HEK293 (cell line): Measurements from ENCODE around the gene ONECUT1.

Experiments
- FEZF1 ChIP-seq: fragments of 450-650 bp; formaldehyde crosslinking; IDR thresholded peaks from 2 replicates; pipeline ENCODE4 v1.5.1; 2016; ENCODE audit warnings: missing biosample characterization, missing genetic modification characterization
- INSM2 ChIP-seq: fragments of 450-650 bp; formaldehyde crosslinking; IDR thresholded peaks from 2 replicates; pipeline ENCODE4 v1.5.1; 2016; ENCODE audit warnings: missing biosample characterization, missing genetic modification characterization
- WT1 ChIP-seq: fragments of 450-650 bp; formaldehyde crosslinking; IDR thresholded peaks from 2 replicates; pipeline ENCODE4 v1.5.1; 2016; ENCODE audit warnings: missing biosample characterization, missing genetic modification characterization
- YY1 ChIP-seq: fragments of 450-650 bp; formaldehyde crosslinking; IDR thresholded peaks from 2 replicates; pipeline ENCODE4 v1.5.1; 2018; ENCODE audit warnings: missing biosample characterization, missing genetic modification characterization
- ZBTB44 ChIP-seq: fragments of 450-650 bp; IDR thresholded peaks from 2 replicates; pipeline ENCODE4 v1.5.1; 2018; ENCODE audit warnings: missing biosample characterization, mild to moderate bottlenecking, missing genetic modification characterization
- ZFP37 ChIP-seq: fragments of 450-650 bp; formaldehyde crosslinking; IDR thresholded peaks from 2 replicates; pipeline ENCODE4 v1.5.1; 2016; ENCODE audit warnings: missing biosample characterization, missing genetic modification characterization
- ZNF155 ChIP-seq: fragments of 450-650 bp; formaldehyde crosslinking; IDR thresholded peaks from 2 replicates; pipeline ENCODE4 v1.5.1; 2016; ENCODE audit warnings: missing biosample characterization, missing genetic modification characterization
- ZNF24 ChIP-seq: fragments of 450-650 bp; formaldehyde crosslinking; IDR thresholded peaks from 2 replicates; pipeline ENCODE4 v1.5.1; 2016; ENCODE audit warnings: missing biosample characterization, missing genetic modification characterization
- ZNF350 ChIP-seq: fragments of 450-650 bp; formaldehyde crosslinking; IDR thresholded peaks from 2 replicates; pipeline ENCODE4 v1.5.0; 2017; ENCODE audit warnings: missing biosample characterization, mild to moderate bottlenecking, missing genetic modification characterization
- ZNF354C ChIP-seq: fragments of 450-650 bp; formaldehyde crosslinking; IDR thresholded peaks from 2 replicates; pipeline ENCODE4 v1.5.1; 2016; ENCODE audit warnings: missing biosample characterization, missing genetic modification characterization, low read depth, borderline replicate concordance
- ZNF561 ChIP-seq: fragments of 450-650 bp; IDR thresholded peaks from 2 replicates; pipeline ENCODE4 v1.5.1; 2018; ENCODE audit warnings: missing biosample characterization, missing genetic modification characterization, borderline replicate concordance
- ZNF777 ChIP-seq: fragments of 450-650 bp; formaldehyde crosslinking; IDR thresholded peaks from 2 replicates; pipeline ENCODE4 v1.5.1; 2017; ENCODE audit warnings: missing biosample characterization, missing genetic modification characterization, borderline replicate concordance
- TF ChIP-seq, protein P1 (sequence below): fragments of 450-650 bp; formaldehyde crosslinking; IDR thresholded peaks from 2 replicates; pipeline ENCODE4 v1.5.1; 2016; ENCODE audit warnings: missing biosample characterization, missing genetic modification characterization

DNA sequence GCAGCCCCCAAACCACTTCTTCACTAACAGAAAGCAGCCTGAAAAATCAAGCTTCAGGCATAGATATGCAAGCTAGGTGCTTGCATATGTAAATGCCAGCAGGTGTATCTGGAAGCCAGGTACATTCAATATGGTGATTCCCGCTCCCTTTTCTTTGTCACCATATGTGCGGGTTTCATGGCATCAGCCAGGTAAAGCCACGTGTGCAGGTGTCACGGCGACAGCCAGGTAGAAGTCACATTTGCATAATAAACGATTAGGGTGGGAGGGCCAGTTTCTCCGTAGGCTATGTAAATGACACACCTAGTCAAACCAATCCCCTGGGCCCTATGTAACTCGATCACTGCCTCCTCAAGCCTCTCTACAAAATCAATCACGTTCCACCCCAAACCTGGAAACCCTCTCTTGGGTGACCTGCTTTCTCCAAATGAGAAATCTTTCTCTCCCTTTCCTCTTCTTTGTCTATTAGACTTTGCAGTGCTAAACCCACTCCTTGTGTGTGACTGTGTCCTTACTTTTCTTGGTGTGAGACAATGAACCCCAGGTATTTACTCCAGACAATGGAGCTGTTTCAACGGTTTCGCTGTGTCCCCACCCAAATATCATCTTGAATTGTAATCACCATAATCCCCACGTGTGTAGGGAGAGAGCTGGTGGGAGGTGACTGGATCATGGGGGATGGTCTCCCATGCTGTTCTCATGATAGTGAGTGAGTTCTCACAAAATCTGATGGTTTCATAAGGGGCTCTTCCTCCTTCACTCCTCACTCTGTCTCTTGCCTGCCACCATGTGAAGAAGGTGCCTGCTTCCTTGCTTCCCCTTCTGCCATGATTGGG is 44.6 kb downstream of the ONECUT1 start:
- TF ChIP-seq, protein P1, sequence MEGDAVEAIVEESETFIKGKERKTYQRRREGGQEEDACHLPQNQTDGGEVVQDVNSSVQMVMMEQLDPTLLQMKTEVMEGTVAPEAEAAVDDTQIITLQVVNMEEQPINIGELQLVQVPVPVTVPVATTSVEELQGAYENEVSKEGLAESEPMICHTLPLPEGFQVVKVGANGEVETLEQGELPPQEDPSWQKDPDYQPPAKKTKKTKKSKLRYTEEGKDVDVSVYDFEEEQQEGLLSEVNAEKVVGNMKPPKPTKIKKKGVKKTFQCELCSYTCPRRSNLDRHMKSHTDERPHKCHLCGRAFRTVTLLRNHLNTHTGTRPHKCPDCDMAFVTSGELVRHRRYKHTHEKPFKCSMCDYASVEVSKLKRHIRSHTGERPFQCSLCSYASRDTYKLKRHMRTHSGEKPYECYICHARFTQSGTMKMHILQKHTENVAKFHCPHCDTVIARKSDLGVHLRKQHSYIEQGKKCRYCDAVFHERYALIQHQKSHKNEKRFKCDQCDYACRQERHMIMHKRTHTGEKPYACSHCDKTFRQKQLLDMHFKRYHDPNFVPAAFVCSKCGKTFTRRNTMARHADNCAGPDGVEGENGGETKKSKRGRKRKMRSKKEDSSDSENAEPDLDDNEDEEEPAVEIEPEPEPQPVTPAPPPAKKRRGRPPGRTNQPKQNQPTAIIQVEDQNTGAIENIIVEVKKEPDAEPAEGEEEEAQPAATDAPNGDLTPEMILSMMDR (tag by site-specific recombination): no peak
- TF ChIP-seq ZFP37 (tag by site-specific recombination): no peak
- no peak for TF ChIP-seq ZNF777
- no peak for TF ChIP-seq ZBTB44 (tag by site-specific recombination)
- no peak for TF ChIP-seq ZNF561 (tag by site-specific recombination)
- no peak for TF ChIP-seq ZNF24 (tag by site-specific recombination)
- TF ChIP-seq WT1 (tag by site-specific recombination): no peak
- no peak for TF ChIP-seq ZNF350 (tag by site-specific recombination)
- no peak for TF ChIP-seq ZNF354C
- TF ChIP-seq FEZF1 (tag by site-specific recombination): no peak
- no peak for TF ChIP-seq INSM2 (tag by site-specific recombination)
- no peak for TF ChIP-seq ZNF155 (tag by site-specific recombination)
- TF ChIP-seq YY1 (tag by site-specific recombination): no peak
